HG02981 (cell line): ENCODE measurements around the gene TMEM51.

Experiments
- ATAC-seq: cut with Tn5 transposase; IDR thresholded peaks from one replicate; pipeline ENCODE4 v1.9.1; 2021; ENCODE audit warnings: mild to moderate bottlenecking, moderate library complexity; ENCODE audit not compliant: unreplicated experiment

Gene TMEM51

GRCh38 chr1:15212954-15213291, 59.4 kb downstream of the TMEM51 start:
- ATAC-seq, result no peak

DNA sequence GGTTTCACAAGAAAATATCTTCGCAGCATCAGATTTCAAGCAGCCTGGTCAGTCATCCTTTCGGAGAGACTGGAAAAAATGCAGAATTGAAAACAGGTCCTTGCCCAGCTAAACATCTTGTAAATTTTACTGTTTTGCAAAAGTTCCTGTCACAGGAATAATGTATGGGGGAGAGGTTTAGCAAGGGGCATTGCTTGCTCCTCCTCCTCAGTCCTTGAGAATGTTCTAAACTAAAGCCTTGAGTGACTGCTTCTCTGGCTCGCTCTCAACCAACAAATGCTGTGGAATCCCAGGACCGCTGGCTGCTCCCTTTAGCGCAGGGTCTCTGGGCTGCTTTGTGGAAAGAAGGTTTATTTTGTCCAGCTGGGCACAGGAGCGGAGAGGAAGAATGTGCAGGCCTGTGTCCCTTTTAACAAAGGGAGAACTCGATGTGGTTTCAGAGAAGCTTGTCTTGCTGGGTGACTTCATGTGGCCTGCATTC, 59.8 kb downstream of the TMEM51 start:
- ATAC-seq, result no peak

DNA sequence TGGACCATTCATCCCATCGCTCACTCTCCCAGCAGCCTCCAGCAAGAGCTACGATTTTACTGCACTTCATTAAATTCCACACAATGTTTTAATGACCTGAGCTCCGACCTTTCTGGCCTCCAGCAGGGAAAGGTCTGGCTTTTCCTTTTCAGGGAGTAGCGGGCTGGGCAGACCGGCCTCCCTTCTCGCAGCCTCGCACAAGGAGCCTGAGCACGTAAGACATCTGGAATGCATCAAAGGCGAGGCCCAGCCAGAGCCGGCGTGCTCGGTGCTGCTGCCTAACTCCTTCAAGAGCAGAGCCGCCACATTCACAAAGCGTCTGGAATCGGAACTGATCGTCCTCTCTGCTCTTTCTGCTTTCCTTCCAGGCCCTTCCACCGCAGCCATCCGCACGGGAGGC, 61.0 kb downstream of the TMEM51 start:
- ATAC-seq, result no peak

- no peak for ATAC-seq
Measured at GRCh38 chr1:15215116-15215515, 61.6 kb downstream of the TMEM51 start.

DNA sequence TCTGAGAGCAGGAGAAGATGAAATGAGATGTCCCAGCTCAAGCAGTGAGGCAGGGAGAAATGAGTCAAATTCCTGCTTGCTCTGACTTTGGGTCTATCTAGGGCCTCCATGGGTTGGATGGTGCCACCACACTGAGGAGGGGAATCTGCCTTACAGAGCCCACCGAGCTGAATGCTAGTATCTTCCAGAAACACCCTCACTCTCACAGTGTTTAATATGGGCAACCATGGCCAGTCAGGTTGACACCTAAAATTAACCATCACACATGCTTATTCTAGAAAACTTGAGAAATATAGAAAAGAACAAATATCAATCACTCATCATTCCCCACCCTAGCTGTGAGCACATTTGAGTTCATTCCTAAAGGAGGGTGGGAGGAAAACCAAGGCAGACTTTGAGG, 64.1 kb downstream of the TMEM51 start:
- no peak for ATAC-seq

- ATAC-seq, result no peak
Measured at GRCh38 chr1:15218287-15219279, 65.0 kb downstream of the TMEM51 start.

- ATAC-seq, result no peak
Measured at GRCh38 chr1:15219280-15220023, 65.9 kb downstream of the TMEM51 start.

- ATAC-seq, result no peak
Measured at GRCh38 chr1:15220024-15220392, 66.5 kb downstream of the TMEM51 start.

DNA sequence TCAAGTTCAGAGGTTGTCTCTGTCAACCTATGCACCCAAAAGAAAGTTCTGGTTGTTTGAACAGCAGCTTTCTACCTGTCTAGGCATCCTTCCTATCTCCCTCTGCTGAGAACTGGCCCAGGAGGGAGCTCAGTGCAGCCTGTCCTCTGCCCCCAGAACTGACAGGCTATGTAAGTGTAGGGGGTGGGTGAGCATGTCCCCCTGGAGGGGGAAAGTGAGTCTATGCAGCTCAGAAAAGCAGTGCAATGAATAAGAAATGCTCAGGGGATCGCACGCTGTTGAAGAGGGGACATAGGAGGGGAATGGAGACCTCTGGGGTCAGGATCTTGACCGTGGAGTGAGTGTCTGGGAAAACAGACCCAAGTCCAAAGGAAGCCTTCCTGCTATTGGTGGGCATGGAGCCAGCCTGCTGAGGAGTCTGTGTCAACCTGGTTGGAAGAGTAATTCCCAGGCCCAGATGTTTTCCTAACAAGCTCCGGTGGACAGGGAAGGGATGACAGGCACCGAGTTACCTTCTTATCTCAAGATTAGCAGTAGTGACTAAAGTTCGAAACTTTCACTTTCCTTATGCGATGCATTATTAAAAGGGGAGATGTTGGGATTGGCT, 67.4 kb downstream of the TMEM51 start:
- no peak for ATAC-seq

- no peak for ATAC-seq
Measured at GRCh38 chr1:15222653-15223303, 69.2 kb downstream of the TMEM51 start.

DNA sequence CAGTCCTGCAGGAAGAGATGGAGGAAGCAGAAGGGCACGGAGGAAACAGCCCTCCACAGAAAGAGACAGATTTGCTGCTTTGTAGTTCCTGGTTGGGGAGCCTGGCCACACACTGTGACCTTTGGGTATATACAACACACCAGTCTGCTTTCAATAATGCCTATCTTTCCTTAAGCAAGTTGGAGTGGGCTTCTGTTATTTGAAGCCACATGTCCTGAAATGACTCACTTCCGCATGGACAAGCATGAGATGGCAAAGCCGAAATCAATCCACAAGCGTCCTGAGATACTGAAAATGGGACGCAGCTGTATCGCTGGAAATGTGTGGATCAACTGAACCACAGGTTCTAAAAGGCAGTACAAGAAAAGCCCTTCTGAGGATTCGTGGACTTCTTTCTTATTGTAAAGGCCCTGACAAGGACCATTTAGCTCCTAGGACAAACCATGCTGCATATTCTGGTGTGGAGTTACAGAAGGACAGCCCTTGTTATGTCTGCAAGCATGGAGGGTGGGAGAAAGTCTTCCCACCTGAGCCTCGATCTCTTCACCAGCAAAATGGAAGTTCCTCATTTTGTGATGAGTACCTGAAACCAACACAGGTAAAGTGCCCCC, 70.8 kb downstream of the TMEM51 start:
- ATAC-seq, result no peak

- no peak for ATAC-seq
Measured at GRCh38 chr1:15224974-15225373, 71.4 kb downstream of the TMEM51 start.

DNA sequence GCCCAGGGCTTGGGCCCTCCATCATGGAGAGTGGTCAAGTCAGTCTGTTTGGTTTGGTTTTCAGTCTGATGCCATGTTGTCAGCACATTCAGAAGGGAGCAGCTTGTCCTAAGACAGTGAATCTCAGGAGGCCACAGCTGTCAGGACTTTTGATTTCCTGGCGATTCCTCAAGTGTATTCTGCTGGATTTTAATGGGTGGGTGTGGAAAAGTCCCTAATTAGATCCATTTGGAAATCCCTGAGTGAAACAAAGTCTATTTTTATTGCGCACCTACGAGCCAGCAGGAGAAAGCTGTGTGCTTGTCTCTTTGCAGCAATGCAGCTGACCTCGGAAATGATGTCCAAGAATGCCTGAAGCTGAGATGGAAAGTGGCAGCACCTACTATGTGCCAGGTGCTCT, 71.9 kb downstream of the TMEM51 start:
- ATAC-seq, result no peak

GRCh38 chr1:15226388-15227255, 73.1 kb downstream of the TMEM51 start:
- no peak for ATAC-seq

GRCh38 chr1:15229707-15230131, 76.2 kb downstream of the TMEM51 start:
- ATAC-seq, result no peak

DNA sequence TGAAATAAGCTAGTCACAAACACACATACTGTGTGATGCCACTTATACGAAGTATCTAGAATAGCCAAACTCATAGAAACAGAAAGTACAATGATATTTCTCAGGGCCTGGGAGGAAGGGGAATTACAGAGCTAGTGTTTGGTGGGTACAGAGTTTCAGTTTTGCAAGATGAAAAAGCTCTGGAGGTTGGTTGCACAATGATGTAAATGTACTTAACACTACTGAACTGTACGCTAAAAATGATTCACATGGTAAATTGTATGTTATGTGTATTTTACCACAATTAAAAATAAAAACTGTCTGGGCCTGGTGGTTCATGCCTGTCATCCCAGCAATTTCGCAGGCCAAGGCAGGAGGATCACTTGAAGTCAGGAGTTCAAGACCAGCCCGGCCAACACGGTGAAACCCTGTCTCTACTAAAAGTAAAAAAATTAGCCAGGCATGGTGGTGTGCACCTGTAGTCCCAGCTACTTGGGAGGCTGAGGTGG, 78.2 kb downstream of the TMEM51 start:
- ATAC-seq, result peak; percentile 97

GRCh38 chr1:15233689-15234088, 80.1 kb downstream of the TMEM51 start:
- ATAC-seq, result no peak

- no peak for ATAC-seq
Measured at GRCh38 chr1:15236321-15236721, 82.8 kb downstream of the TMEM51 start.

- no peak for ATAC-seq
Measured at GRCh38 chr1:15236746-15237145, 83.2 kb downstream of the TMEM51 start.
